Stimulated activated CD8-positive, alpha-beta memory T cell treated with anti-CD3 and anti-CD28 coated beads, Interleukin-12 subunit alpha, Interleukin-12 subunit beta, amount 100 ng/mL, for 1 hour (primary cell): ENCODE measurements around the gene OR4D1.
"Not testable (repeated sequence)": the region's sequence is repeated elsewhere in the genome, so short reads cannot be mapped to it uniquely, and the experiment has no call there.

ENCODE experiments used
- DNase-seq: peaks from one replicate; pipeline ENCODE4 v3.0.0-alpha.2; 2020; ENCODE audit warnings: low read depth

Gene OR4D1

GRCh38 chr17:58147930-58148434 lies at the start of gene OR4D1:
Gene OR4D1 (plus strand): TSS chr17:58148384. CDS start chr17:58155154, 6,770 bp downstream.
- no peak for DNase-seq

DNA sequence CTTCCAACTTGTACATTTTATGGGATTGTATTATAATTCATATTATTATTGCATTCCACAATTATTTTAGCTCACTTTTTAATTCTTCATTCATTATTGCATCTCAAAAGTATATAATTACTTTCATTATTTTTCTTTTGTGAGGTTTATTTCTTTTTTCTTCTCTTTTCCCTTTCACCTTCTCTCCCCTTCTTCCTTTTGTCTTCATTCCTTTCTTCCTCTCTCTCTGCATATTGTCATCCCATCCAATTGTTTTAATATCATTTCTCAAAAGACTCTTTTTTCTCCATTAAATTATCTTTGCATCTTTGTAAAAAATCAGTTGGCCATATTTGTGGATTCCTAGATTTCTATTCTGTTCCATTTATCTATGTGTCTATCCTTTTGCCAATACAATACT lies 47.7 kb upstream of the OR4D1 start:
- DNase-seq, result no peak

- DNase-seq, result not testable (repeated sequence)
Observed at GRCh38 chr17:58101898-58102297, 46.3 kb upstream of the OR4D1 start.

- DNase-seq, result no peak
Observed at GRCh38 chr17:58105093-58105492, 43.1 kb upstream of the OR4D1 start.

DNA sequence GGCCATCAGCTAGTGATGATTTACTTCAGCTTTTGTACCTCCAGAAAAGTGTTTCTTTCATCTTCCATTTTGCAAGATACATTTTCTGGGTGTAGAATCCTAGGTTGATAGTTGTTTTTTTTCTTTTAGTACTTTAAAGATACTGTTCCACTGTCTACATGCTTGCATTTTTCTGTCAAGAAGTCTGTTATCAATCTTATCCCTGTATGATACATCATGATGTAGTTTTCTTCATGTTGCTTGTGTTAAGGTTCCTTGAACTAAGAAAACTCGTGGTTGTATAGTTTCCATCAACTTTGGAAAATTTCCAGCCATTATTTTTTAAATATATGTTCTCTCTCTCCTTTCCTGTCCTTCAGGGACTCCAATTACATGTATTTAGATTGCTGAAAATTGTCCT lies 40.9 kb upstream of the OR4D1 start:
- DNase-seq, result no peak

- no peak for DNase-seq
Observed at GRCh38 chr17:58109197-58109596, 39.0 kb upstream of the OR4D1 start.

GRCh38 chr17:58110012-58110411 lies 38.2 kb upstream of the OR4D1 start:
- DNase-seq, result no peak

- DNase-seq, result no peak
Observed at GRCh38 chr17:58111676-58112075, 36.5 kb upstream of the OR4D1 start.

DNA sequence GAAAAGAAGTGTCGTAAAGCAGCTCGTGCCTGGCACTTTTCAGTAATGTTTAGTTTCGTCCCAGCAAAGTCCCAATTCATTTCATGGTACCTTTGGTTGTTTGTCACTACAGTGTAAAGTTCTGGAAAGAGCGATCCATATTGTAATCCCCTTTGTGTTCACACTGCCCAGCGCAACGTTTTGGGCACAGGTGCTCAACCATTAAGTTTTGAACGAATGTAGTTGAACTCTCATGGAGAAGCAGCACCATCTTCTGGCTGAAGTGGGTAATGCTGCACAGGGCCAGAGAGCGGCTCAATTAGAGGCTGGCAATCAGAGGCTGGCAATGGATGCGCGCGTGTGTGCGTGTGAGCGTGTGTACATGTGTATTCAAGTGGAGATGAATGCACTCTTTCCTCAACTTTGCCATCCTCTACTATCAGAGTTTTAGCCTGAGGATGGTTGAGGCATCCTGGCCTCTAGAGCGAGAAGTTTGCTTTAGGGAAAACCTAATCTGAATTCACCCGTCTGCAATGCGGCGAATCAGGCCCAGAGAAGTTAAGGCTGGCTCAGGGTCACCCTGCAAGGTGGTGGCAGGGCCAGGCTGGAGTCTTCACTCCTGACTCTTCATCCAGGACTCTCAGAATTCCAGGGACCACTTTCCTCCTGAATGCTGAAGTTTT lies 35.1 kb upstream of the OR4D1 start:
- DNase-seq, result peak; percentile 78

DNA sequence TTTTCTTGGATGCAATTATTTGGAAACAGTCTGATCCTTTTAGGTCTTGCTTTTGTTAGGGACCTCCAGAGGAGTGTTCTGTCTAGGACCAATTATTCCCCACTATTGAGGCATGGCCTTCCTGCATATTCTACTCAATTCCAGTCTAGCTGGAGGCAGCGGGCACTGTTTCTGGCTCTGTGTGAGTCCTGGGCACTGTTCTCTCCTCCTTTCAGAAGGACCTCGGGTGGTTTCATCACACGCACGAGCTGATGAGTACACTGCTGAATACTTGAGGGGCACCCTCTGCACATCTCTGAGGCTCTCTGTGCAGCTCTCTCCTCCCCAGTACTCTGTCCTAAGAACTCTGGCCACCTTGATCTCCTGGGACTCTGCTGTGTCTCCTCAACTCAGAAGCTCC lies 34.2 kb upstream of the OR4D1 start:
- DNase-seq, result no peak

- DNase-seq, result no peak
Observed at GRCh38 chr17:58117382-58117781, 30.8 kb upstream of the OR4D1 start.

DNA sequence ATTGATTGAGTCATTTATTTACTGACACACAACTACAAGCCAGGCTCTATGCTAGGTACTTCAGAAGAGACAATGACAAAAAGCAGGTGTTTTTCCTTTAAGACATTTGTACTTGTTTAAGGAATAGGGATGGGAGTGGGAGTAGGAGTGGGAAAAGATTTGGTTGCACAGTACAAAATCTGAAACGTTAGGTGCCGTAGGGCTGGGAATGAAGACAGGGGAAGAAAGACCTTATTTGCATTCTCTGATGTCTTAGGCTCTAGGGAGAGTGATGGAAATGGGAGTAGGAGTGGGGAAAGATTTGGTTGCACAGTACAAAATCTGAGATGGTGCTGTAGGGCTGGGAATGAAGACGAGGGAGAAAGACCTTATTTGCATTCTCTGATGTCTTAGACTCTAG lies 28.7 kb upstream of the OR4D1 start:
- no peak for DNase-seq

GRCh38 chr17:58120195-58120822 lies 27.9 kb upstream of the OR4D1 start:
- peak; percentile 13 for DNase-seq

- peak; percentile 24 for DNase-seq
Observed at GRCh38 chr17:58121925-58122324, 26.3 kb upstream of the OR4D1 start.

DNA sequence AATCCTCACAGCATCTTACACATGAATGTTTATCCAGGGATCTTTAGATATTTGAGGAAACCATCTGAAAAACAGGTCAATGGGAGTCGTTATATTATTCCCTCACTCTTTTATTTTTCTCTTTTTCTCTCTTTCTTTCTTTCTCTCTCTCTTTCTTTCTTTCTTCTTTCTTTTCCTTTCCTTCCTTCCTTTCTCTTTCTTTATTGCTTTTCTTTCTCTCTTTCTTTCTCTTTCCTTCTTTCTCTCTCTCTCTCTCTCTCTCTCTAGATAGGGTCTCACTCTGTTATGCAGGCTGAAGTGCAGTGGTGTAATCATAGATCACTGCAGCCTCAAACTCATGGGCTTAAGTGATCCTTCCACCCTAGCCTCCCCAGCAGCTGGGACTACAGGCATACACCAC lies 20.3 kb upstream of the OR4D1 start:
- no peak for DNase-seq

GRCh38 chr17:58132697-58133096 lies 15.5 kb upstream of the OR4D1 start:
- not testable (repeated sequence) for DNase-seq

DNA sequence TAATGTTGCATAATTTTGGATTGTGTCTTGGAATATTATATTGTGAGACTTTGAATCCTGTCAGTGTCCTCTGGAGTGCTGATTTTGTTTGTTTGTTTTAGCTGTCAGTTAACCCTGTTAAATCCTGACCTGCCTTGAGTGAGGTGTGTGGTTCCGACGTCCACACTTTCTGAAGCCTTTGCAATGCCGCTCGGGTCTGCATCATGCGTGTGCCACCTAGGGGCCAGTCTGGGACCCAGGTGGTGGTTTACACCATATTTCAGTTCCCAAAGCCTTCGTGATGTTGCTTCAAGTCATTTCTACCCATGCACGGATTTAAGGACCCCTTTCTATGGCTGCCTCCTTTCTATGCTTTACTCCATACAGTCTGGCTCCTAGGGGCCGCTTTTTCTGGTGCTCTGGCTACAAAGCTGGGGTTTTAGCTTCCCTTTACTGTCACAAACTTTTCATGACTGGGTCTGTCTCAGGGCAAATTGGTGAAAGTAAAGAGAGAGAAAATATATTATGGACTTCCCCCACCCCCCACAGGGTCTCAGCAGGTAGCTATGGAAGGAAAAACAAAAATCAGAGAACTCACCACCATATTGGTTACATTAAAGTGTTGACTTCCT lies 11.4 kb upstream of the OR4D1 start:
- no peak for DNase-seq

- DNase-seq, result no peak
Observed at GRCh38 chr17:58141505-58141904, 6.7 kb upstream of the OR4D1 start.

DNA sequence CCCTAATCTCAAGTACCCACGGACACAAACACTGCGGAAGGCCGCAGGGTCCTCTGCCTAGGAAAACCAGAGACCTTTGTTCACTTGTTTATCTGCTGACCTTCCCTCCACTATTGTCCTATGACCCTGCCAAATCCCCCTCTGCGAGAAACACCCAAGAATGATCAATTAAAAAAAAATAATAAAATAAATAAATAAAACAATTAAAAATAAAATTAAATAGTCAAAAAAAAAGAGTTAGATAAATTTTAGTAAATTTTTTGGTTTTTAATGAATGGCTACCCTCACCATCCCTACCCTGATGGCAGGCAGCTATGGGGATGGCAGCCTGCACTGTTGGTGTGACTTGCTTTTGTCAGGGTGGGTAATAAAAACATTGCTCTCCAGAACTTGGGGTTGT lies 4.8 kb upstream of the OR4D1 start:
- DNase-seq, result not testable (repeated sequence)

GRCh38 chr17:58144801-58145200 lies 3.4 kb upstream of the OR4D1 start:
- no peak for DNase-seq

DNA sequence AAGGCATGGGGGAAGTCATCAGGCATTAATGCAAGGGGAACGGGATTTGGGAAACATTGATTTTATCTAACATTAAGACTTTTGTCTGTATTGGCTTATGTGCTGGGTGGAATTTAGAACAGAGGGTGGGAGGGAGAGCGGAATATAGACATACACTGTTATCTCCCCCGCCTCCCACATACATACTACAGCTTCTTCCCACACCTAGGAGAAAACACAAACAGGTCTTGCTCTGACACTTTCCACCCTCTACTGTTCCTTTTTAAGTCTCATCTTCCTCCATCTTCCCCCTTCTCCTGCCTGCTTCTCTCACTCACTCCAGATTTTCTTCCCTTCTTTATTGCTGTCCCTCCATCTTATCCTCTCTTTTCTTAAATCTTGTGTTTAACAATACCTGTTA lies 425 bp downstream of the OR4D1 start:
- DNase-seq, result no peak

DNA sequence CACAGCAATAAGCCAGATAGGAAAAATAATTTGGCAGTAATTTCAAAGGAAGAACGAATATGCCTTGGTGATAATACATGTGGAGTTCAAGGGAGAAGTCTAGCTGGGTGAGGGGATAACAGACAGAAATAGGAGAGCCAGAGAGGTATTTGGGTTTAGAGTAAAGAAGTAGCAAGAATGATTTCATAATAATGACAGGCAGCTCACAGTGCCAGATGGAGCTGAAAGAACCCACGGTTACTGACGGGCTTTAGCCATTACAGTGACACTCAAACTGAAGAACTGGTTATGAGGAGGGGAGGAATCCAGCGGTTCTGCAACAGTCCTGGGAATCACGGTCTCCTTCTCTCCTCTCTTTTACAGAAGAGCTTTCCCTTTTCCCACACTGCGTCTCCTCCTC lies 2.2 kb downstream of the OR4D1 start:
- DNase-seq, result no peak

GRCh38 chr17:58153046-58153445 lies 4.9 kb downstream of the OR4D1 start:
- DNase-seq, result peak; percentile 28
